Motor neuron (in vitro differentiated cells): Measurements from ENCODE around the gene FOXF2. TPM values are rescaled to one million over a fixed set of nuclear protein-coding genes. Genes with fewer than 3 reads are reported as not detected.

Source experiments
- ATAC-seq, 8 experiments: fragments of 200-7000 bp; cut with Tn5 transposase; replicated peaks in 6 of 8; 2 replicates each; pipeline ENCODE4 v1.8.0; 2021; ENCODE audit warnings: mild to moderate bottlenecking in 8 of 8, moderate library complexity in 8 of 8
- H3K27ac ChIP-seq, 2 donors: fragments of 250-450 bp; sonication (Bioruptor Pico); 2 replicates each; pipeline ENCODE4 v1.9.0; 2021; ENCODE audit warnings: antibody characterized with exemption in 2 of 2, mild to moderate bottlenecking in 2 of 2, moderate library complexity in 1 of 2
- H3K4me1 ChIP-seq, 2 donors: fragments of 250-450 bp; sonication (Bioruptor Pico); replicated peaks in 1 of 2; 2 replicates each; pipeline ENCODE4 v1.6.1; 2021; ENCODE audit warnings: antibody characterized with exemption in 2 of 2, mild to moderate bottlenecking in 2 of 2, moderate library complexity in 1 of 2
- H3K4me3 ChIP-seq, 5 donors: fragments of 250-450 bp; sonication (Bioruptor Pico); 2 replicates each; pipeline ENCODE4 v1.9.0; 2021; ENCODE audit warnings: antibody characterized with exemption in 5 of 5, mild to moderate bottlenecking in 5 of 5, moderate library complexity in 4 of 5
- WGBS, 10 experiments: fragments of 450-650 bp; shearing (Covaris generic); methylation state at CpG; one replicate each; pipeline ENCODE4 v1.0.0; 2022; 5-methylcytosine and 5-hydroxymethylcytosine counted together
- in situ Hi-C, 9 experiments: fragments of 400-800 bp; cut with MboI; loops; one replicate each; pipeline ENCODE4 v1.15.0; 2021; ENCODE audit warnings: low sequenced_read_pairs in 9 of 9, low pct_unique_long_range_greater_than_20kb in 2 of 9; ENCODE audit not compliant: unreplicated experiment in 9 of 9
- total RNA-seq, 8 experiments: library from RNA; unstranded; fragments of 300-600 nt; gene quantifications; 2 replicates each; pipeline versions ENCODE4 v1.2.3 to v1.2.4, GENCODE V29; 2022

The FOXF2 gene
- total RNA-seq, 8 experiments from 2014 or later: 0.08 to 6.9 (median 0.24) TPM; not detected in 2

- 0 to 81% (median 7%) methylated on average over 1 to 12 of the region's 36 CpGs; no CpG with 5 or more reads in 1 of the 10 experiments for WGBS, 10 experiments
- in situ Hi-C loops: loop anchor here in 8 of 9 experiments (10.0 to 25.0 kb wide), 3 partner anchors 594 to 801 kb away; no protein-coding TSS in a partner anchor
- peak in 1 of 8 experiments; percentile 14 for ATAC-seq
- Histone ChIP-seq H3K4me1 (peaks cover 0 to 4% of the 10 kb centered on the region in 2 donors), H3K4me3 (no peak overlapping the region), H3K27ac (no peak overlapping the region)
These were observed 577 bp upstream of the FOXF2 start for GRCh38 chr6:1388630-1389368.

GRCh38 chr6:1390133-1390945, 963 bp downstream of the FOXF2 start:
- in situ Hi-C loops: loop anchor here in 8 of 9 experiments (25.0 kb wide), 2 partner anchors 603 to 803 kb away; no protein-coding TSS in a partner anchor
- ATAC-seq: peak; percentile 43 to 78 (median 52)
- Histone ChIP-seq H3K4me3 (peak overlapping the region; percentile 27 to 39 (median 33)), H3K4me1 (peaks cover 0 to 4% of the 10 kb centered on the region in 2 donors), H3K27ac (no peak overlapping the region)
- WGBS, 10 experiments: 0 to 1% (median 1%) methylated on average over 5 to 42 of the region's 106 CpGs; no CpG with 5 or more reads in 7 of the 10 experiments

GRCh38 chr6:1390946-1391799, 1.8 kb downstream of the FOXF2 start:
- WGBS, 10 experiments: 0 to 40% (median 7%) methylated on average over 1 to 6 of the region's 30 CpGs; no CpG with 5 or more reads in 3 of the 10 experiments
- Histone ChIP-seq H3K27ac (no peak overlapping the region), H3K4me3 (no peak overlapping the region), H3K4me1 (peaks cover 0 to 4% of the 10 kb centered on the region in 2 donors)
- ATAC-seq: peak in 2 of 8 experiments; percentile 3 to 11
- in situ Hi-C loops: loop anchor here in 8 of 9 experiments (25.0 kb wide), 2 partner anchors 604 to 804 kb away; no protein-coding TSS in a partner anchor

GRCh38 chr6:1391800-1392309, 2.5 kb downstream of the FOXF2 start:
- Histone ChIP-seq H3K27ac (no peak overlapping the region), H3K4me3 (no peak overlapping the region), H3K4me1 (peaks cover 0 to 4% of the 10 kb centered on the region in 2 donors)
- in situ Hi-C loops: loop anchor here in 8 of 9 experiments (25.0 kb wide), 2 partner anchors 605 to 805 kb away; no protein-coding TSS in a partner anchor
- no peak for ATAC-seq
- 0 to 100% (median 31%) methylated on average over 1 to 9 of the region's 11 CpGs; no CpG with 5 or more reads in 2 of the 10 experiments for WGBS, 10 experiments

- Histone ChIP-seq H3K4me1 (peaks cover 0 to 4% of the 10 kb centered on the region in 2 donors), H3K27ac (no peak overlapping the region), H3K4me3 (no peak overlapping the region)
- in situ Hi-C loops: loop anchor here in 8 of 9 experiments (25.0 kb wide), 2 partner anchors 606 to 806 kb away; no protein-coding TSS in a partner anchor
- WGBS, 10 experiments: 0 to 10% (median 7%) methylated on average over 1 to 22 of the region's 74 CpGs; no CpG with 5 or more reads in 5 of the 10 experiments
- ATAC-seq: no peak
These were observed 3.7 kb downstream of the FOXF2 start for GRCh38 chr6:1392813-1393640.

- WGBS, 10 experiments: 0 to 100% (median 21%) methylated on average over 1 to 22 of the region's 47 CpGs; no CpG with 5 or more reads in 4 of the 10 experiments
- Histone ChIP-seq H3K4me3 (no peak overlapping the region), H3K27ac (no peak overlapping the region), H3K4me1 (peaks cover 0 to 4% of the 10 kb centered on the region in 2 donors)
- in situ Hi-C loops: loop anchor here in 8 of 9 experiments (25.0 kb wide), 2 partner anchors 606 to 806 kb away; no protein-coding TSS in a partner anchor
- ATAC-seq: no peak
These were observed 4.4 kb downstream of the FOXF2 start for GRCh38 chr6:1393641-1394283.

GRCh38 chr6:1394514-1395463, 5.4 kb downstream of the FOXF2 start:
- WGBS, 10 experiments: 0 to 77% (median 20%) methylated on average over 2 to 12 of the region's 21 CpGs
- Histone ChIP-seq H3K4me3 (no peak overlapping the region), H3K27ac (no peak overlapping the region), H3K4me1 (no peaks in the 10 kb centered on the region)
- ATAC-seq: no peak
- in situ Hi-C loops: loop anchor here in 8 of 9 experiments (25.0 kb wide), 2 partner anchors 607 to 807 kb away; no protein-coding TSS in a partner anchor

- 16 to 61% (median 39%) methylated on average over 1 to 4 of the region's 4 CpGs; no CpG with 5 or more reads in 2 of the 10 experiments for WGBS, 10 experiments
- no peaks in the 10 kb centered on the region for H3K4me1 ChIP-seq
- no peak for ATAC-seq
- no peak overlapping the region for H3K4me3 ChIP-seq
- in situ Hi-C loops: loop anchor here in 8 of 9 experiments (25.0 kb wide), 2 partner anchors 608 to 808 kb away; no protein-coding TSS in a partner anchor
- no peak overlapping the region for H3K27ac ChIP-seq
These were observed 6.1 kb downstream of the FOXF2 start for GRCh38 chr6:1395506-1395905.

GRCh38 chr6:1395941-1396908, 6.8 kb downstream of the FOXF2 start:
- Histone ChIP-seq H3K27ac (no peak overlapping the region), H3K4me3 (no peak overlapping the region), H3K4me1 (no peaks in the 10 kb centered on the region)
- ATAC-seq: no peak
- 20 to 74% (median 53%) methylated on average over 2 to 12 of the region's 15 CpGs for whole genome bisulfite sequencing, 10 experiments
- in situ Hi-C loops: loop anchor here in 8 of 9 experiments (25.0 kb wide), 2 partner anchors 609 to 809 kb away; no protein-coding TSS in a partner anchor
